Mesenchymal stem cell (in vitro differentiated cells and primary cell): Measurements from ENCODE around the gene TIAM2.

Source experiments
- DNase-seq: peaks from one replicate; pipeline ENCODE4 v3.0.0-alpha.2; 2013
- H2AFZ ChIP-seq: one replicate; pipeline ENCODE4 v1.6.1; 2013; ENCODE audit warnings: low read depth, mild to moderate bottlenecking, control low read depth, inconsistent platforms, low read length, moderate library complexity
- H2AK5ac ChIP-seq: 2 replicates; pipeline ENCODE4 v1.6.1; 2013; ENCODE audit warnings: low read length, moderate library complexity, mild to moderate bottlenecking, inconsistent platforms; ENCODE audit not compliant: severe bottlenecking
- H2BK120ac ChIP-seq: one replicate; pipeline ENCODE4 v1.6.1; 2013; ENCODE audit warnings: low read depth, mild to moderate bottlenecking, inconsistent platforms, low read length, moderate library complexity
- H2BK12ac ChIP-seq, 2 experiments: one replicate each; pipeline ENCODE4 v1.6.1; 2013; ENCODE audit warnings: inconsistent platforms in 2 of 2, low read length in 2 of 2, mild to moderate bottlenecking in 2 of 2, moderate library complexity in 2 of 2, control low read depth in 1 of 2
- H2BK15ac ChIP-seq: one replicate; pipeline ENCODE4 v1.6.1; 2013; ENCODE audit warnings: mild to moderate bottlenecking, low read depth, inconsistent platforms; ENCODE audit not compliant: poor library complexity, severe bottlenecking
- H2BK5ac ChIP-seq: 2 replicates; pipeline ENCODE4 v1.6.1; 2013; ENCODE audit warnings: low read depth, mild to moderate bottlenecking, low read length, control low read depth, inconsistent platforms; ENCODE audit not compliant: poor library complexity, severe bottlenecking
- H3K14ac ChIP-seq, 2 experiments: one replicate each; pipeline ENCODE4 v1.6.1; 2013; ENCODE audit warnings: inconsistent platforms in 2 of 2, low read length in 2 of 2, control low read depth in 1 of 2, mild to moderate bottlenecking in 1 of 2, moderate library complexity in 1 of 2
- H3K18ac ChIP-seq, 2 experiments: one replicate each; pipeline ENCODE4 v1.6.1; 2013; ENCODE audit warnings: inconsistent platforms in 2 of 2, low read length in 2 of 2, control low read depth in 1 of 2, low read depth in 1 of 2, mild to moderate bottlenecking in 1 of 2
- H3K23ac ChIP-seq, 2 experiments: one replicate each; pipeline ENCODE4 v1.6.1; 2013; ENCODE audit warnings: inconsistent platforms in 2 of 2, low read length in 2 of 2, mild to moderate bottlenecking in 2 of 2, moderate library complexity in 2 of 2, control low read depth in 1 of 2
- H3K27ac ChIP-seq: 2 replicates; pipeline ENCODE4 v1.5.1; 2013; ENCODE audit warnings: mild to moderate bottlenecking, moderate library complexity, low read length, control low read depth, inconsistent platforms; ENCODE audit not compliant: poor library complexity, severe bottlenecking
- H3K27me3 ChIP-seq, 2 experiments: 2 replicates each; pipeline versions ENCODE4 v1.6.1 to v1.7.0; 2013; ENCODE audit warnings: low read length in 2 of 2, mild to moderate bottlenecking in 2 of 2, moderate library complexity in 2 of 2, control low read depth in 1 of 2, inconsistent platforms in 1 of 2; ENCODE audit not compliant: control insufficient read depth in 1 of 2, insufficient read depth in 1 of 2
- H3K36me3 ChIP-seq, 2 experiments: 2 replicates each; pipeline versions ENCODE4 v1.6.1 to v1.7.0; 2013; ENCODE audit warnings: low read length in 2 of 2, control low read depth in 1 of 2, inconsistent platforms in 1 of 2, low read depth in 1 of 2, mild to moderate bottlenecking in 1 of 2; ENCODE audit not compliant: insufficient read depth in 2 of 2, control insufficient read depth in 1 of 2
- H3K4ac ChIP-seq, 2 experiments: one replicate each; pipeline ENCODE4 v1.6.1; 2013; ENCODE audit warnings: inconsistent platforms in 2 of 2, low read length in 2 of 2, mild to moderate bottlenecking in 2 of 2, moderate library complexity in 2 of 2, control low read depth in 1 of 2, low read depth in 1 of 2
- H3K4me1 ChIP-seq: 2 replicates; pipeline ENCODE4 v1.6.1; 2013; ENCODE audit warnings: low read depth, low read length, control low read depth; ENCODE audit not compliant: control insufficient read depth, insufficient read depth
- H3K4me2 ChIP-seq: 2 replicates; pipeline ENCODE4 v1.6.1; 2013; ENCODE audit warnings: low read length, mild to moderate bottlenecking, inconsistent platforms; ENCODE audit not compliant: poor library complexity, severe bottlenecking
- H3K4me3 ChIP-seq, 2 experiments: 2 replicates each; pipeline versions ENCODE4 v1.5.1 to v1.7.0; 2013; ENCODE audit warnings: low read length in 2 of 2, mild to moderate bottlenecking in 2 of 2, control low read depth in 1 of 2, low read depth in 1 of 2; ENCODE audit not compliant: insufficient read depth in 1 of 2
- H3K79me1 ChIP-seq: replicated peaks from 2 replicates; pipeline ENCODE4 v1.6.1; 2013; ENCODE audit warnings: mild to moderate bottlenecking, control low read depth, low read length, inconsistent platforms; ENCODE audit not compliant: poor library complexity, severe bottlenecking
- H3K9ac ChIP-seq: 2 replicates; pipeline ENCODE4 v1.7.0; 2013; ENCODE audit warnings: mild to moderate bottlenecking, low read length, moderate library complexity
- H3K9me3 ChIP-seq: 2 replicates; pipeline ENCODE4 v1.7.0; 2013; ENCODE audit warnings: mild to moderate bottlenecking, low read length; ENCODE audit not compliant: control insufficient read depth
- H4K8ac ChIP-seq: one replicate; pipeline ENCODE4 v1.6.1; 2013; ENCODE audit warnings: inconsistent platforms, mild to moderate bottlenecking, low read length, moderate library complexity
- H4K91ac ChIP-seq: one replicate; pipeline ENCODE4 v1.6.1; 2013; ENCODE audit warnings: mild to moderate bottlenecking, low read length, inconsistent platforms
- WGBS: methylation state at CpG from one replicate; pipeline ENCODE4 v1.1.7; 2013; ENCODE audit warnings: mixed read lengths; 5-methylcytosine and 5-hydroxymethylcytosine counted together

The TIAM2 gene

DNA sequence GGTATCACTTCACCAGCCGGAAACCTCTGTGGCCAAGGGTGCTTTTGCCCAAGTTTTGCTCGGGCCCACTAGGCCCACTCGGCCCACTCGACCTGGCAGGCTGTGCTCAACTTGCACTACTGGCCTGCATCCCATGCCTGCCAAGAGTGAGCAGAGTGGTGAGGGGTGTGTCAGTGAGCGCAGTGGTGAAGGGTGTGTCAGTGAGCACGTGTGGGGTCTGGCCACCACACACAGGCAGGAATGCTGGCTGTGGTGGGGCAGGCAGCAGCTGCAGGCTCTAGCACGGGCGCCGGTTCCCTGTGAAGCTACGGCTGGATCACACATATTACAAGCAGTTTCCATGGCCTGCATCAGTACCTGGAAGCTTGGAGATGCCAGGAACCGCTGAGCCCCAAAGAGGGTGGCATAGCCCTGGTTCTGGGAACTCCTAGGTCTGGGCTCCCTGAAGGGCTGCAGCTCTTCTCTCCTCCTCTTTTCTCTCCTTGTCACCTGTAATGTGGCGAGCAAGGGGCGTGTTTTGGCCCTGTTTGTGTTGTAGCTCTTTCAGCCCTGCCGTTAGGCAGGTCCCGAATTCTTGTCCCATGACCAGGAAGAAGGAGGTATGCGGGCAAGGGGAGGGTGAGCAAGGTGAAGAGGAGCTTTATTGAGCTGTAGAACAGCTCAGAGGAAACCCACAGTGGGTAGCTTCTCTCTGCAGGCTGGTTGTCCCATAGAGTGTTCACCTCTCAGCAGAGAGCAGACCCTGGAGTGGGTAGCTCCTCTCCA, 217.7 kb downstream of the TIAM2 start:
- Histone ChIP-seq H3K23ac (no peak overlapping the region), H3K79me1 (no peaks in the 10 kb centered on the region), H3K4ac (no peak overlapping the region), H3K27me3 (no peaks in the 10 kb centered on the region), H3K4me2 (no peak overlapping the region), H3K9me3 (no peaks in the 10 kb centered on the region), H2AFZ (no peak overlapping the region), H2BK15ac (no peak overlapping the region), H2AK5ac (no peak overlapping the region), H4K8ac (peak overlapping the region; percentile 35), H3K4me3 (no peak overlapping the region), H3K9ac (no peak overlapping the region), H2BK12ac (no peak overlapping the region), H3K36me3 (no peaks in the 10 kb centered on the region), H3K4me1 (peaks cover 5% of the 10 kb centered on the region), H2BK5ac (no peak overlapping the region), H2BK120ac (no peak overlapping the region), H3K18ac (no peak overlapping the region), H3K27ac (no peak overlapping the region), H4K91ac (peak overlapping the region; percentile 77), H3K14ac (peak overlapping the region in 1 of 2 experiments; percentile 45)
- 81% methylated on average over 16 of the region's 16 CpGs for WGBS
- no peak for DNase-seq

DNA sequence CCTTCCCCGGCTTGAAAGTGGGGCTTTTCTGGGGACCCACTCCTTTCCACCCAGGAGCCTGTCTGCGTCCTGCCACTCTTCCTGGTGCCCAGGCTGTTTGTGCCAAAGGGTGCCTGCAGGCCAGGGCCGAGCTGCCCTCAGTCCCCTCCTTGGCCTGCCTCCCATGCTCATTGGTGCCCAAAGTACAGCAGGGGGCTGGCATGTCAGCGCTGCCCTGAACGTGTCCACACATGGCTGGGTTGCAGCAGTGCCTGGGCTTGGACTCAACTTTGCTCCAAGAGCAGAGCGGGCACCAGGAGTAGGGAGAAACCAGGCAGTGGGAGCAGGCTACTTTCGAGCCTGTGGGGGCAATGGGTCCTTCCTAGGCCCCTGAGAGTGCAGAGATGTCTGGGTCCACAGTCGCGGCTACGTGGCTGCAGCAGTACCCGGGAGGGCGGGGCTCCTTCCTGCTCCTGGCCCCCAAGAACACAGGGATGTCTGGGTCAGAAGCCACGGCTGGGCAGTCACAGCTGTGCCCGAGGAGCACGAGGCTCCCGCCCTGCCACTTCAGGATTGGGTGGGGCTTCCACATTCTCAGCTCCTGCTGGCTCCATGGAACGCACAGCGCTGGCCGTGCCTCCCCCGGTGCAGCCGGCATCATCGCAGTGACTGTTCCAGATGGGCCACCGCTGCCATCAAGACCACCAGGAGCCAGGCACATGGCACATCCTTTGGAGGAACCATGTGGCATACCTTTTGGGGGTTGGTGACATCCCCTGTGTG, 218.7 kb downstream of the TIAM2 start:
- no peaks in the 10 kb centered on the region for H3K9me3 ChIP-seq
- H2BK12ac ChIP-seq = no peak overlapping the region
- H3K14ac ChIP-seq = peak overlapping the region in 1 of 2 experiments; percentile 89
- H3K4ac ChIP-seq = no peak overlapping the region
- H3K4me2 ChIP-seq = no peak overlapping the region
- H3K23ac ChIP-seq = no peak overlapping the region
- no peaks in the 10 kb centered on the region for H3K27me3 ChIP-seq
- H2AFZ ChIP-seq = no peak overlapping the region
- H4K8ac ChIP-seq = no peak overlapping the region
- H3K4me3 ChIP-seq = no peak overlapping the region
- no peak overlapping the region for H2BK15ac ChIP-seq
- WGBS = 93% methylated on average over 23 of the region's 23 CpGs
- no peak overlapping the region for H3K9ac ChIP-seq
- no peaks in the 10 kb centered on the region for H3K79me1 ChIP-seq
- H4K91ac ChIP-seq = no peak overlapping the region
- H2BK120ac ChIP-seq = no peak overlapping the region
- H3K36me3 ChIP-seq = no peaks in the 10 kb centered on the region
- DNase-seq = no peak
- peaks cover 5% of the 10 kb centered on the region for H3K4me1 ChIP-seq
- H3K18ac ChIP-seq = peak overlapping the region in 1 of 2 experiments; percentile 4
- H2AK5ac ChIP-seq = no peak overlapping the region
- H2BK5ac ChIP-seq = no peak overlapping the region
- H3K27ac ChIP-seq = no peak overlapping the region

DNA sequence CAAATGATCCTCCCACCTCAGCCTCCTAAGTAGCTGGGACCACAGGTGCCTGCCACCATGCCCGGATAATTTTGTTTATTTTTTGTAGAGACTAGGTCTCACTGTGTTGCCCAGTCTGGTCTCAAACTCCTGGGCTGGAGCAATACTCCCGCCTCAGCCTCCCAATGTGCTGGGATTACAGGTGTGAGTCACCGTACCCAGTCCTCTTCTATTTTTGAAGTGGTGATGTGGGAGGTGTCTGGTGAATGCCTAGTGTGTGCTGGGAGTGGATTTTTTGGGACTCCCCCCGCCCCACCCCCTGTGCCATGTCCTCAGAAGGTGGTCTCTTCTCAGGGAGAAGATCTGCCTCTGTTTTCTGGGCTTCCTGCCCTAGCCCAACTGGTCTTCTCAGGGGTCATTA, 220.8 kb downstream of the TIAM2 start:
- Histone ChIP-seq H3K4me3 (no peak overlapping the region), H3K9ac (no peak overlapping the region), H2BK12ac (no peak overlapping the region), H3K27me3 (no peaks in the 10 kb centered on the region), H2BK15ac (no peak overlapping the region), H2AK5ac (no peak overlapping the region), H3K4me1 (peaks cover 5% of the 10 kb centered on the region), H3K79me1 (no peaks in the 10 kb centered on the region), H2AFZ (no peak overlapping the region), H3K23ac (no peak overlapping the region), H3K4ac (no peak overlapping the region), H4K8ac (no peak overlapping the region), H3K27ac (no peak overlapping the region), H3K18ac (no peak overlapping the region), H3K4me2 (no peak overlapping the region), H4K91ac (no peak overlapping the region), H3K36me3 (no peaks in the 10 kb centered on the region), H2BK5ac (no peak overlapping the region), H3K9me3 (no peaks in the 10 kb centered on the region), H3K14ac (no peak overlapping the region), H2BK120ac (no peak overlapping the region)
- WGBS = 81% methylated on average over 3 of the region's 4 CpGs
- DNase-seq = no peak

DNA sequence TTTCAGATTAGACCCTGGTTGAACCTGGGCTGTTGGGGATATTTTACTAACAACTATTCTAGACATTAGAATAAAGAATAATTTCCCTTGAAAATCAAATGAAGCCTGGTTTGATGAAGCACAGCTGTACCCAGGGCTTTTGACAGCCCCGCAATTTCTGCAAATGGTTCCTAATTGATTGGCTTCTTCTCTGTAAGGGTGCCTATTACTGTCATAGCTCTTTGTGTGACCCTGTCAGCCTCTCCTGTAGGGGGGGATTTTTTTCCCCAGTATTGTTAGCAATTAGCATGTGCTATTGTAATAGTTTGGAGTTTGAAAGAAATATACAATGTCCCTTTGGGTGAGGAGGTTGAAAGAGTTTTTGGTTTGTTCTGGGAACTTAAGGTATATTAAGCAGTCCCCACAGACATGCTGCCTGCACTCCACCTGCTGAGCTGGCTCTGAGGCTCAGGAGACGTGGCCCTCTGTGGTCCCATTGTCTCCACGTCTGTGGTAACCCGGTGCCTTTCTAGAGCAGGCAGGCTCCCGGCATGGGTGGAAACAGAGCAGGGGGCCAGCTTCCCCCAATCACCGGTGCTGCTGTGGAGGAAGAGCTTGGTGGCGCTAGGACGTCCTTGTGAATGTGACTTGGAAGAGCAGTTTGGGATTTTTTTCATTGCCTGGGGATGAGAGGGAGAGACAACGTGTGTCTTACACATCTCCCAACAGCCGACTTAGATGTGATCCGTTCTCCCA, 221.4 kb downstream of the TIAM2 start:
- Histone ChIP-seq H3K27me3 (no peaks in the 10 kb centered on the region), H2BK15ac (no peak overlapping the region), H3K4ac (no peak overlapping the region), H3K4me2 (no peak overlapping the region), H2BK5ac (no peak overlapping the region), H2AFZ (no peak overlapping the region), H3K9me3 (no peaks in the 10 kb centered on the region), H4K91ac (no peak overlapping the region), H2BK12ac (peak overlapping the region in 1 of 2 experiments; percentile 25), H3K27ac (no peak overlapping the region), H3K23ac (no peak overlapping the region), H3K9ac (no peak overlapping the region), H4K8ac (peak overlapping the region; percentile 55), H3K36me3 (no peaks in the 10 kb centered on the region), H3K4me3 (no peak overlapping the region), H3K18ac (no peak overlapping the region), H3K14ac (peak overlapping the region in 1 of 2 experiments; percentile 69), H3K79me1 (no peaks in the 10 kb centered on the region), H2BK120ac (peak overlapping the region; percentile 54), H2AK5ac (no peak overlapping the region), H3K4me1 (peaks cover 5% of the 10 kb centered on the region)
- WGBS = 65% methylated on average over 11 of the region's 11 CpGs
- no peak for DNase-seq
